ENCODE measurements around the gene TMEM170A.
"Not testable (repeated sequence)": the region's sequence is repeated elsewhere in the genome, so short reads cannot be mapped to it uniquely, and the experiment has no call there.

The TMEM170A gene

DNA sequence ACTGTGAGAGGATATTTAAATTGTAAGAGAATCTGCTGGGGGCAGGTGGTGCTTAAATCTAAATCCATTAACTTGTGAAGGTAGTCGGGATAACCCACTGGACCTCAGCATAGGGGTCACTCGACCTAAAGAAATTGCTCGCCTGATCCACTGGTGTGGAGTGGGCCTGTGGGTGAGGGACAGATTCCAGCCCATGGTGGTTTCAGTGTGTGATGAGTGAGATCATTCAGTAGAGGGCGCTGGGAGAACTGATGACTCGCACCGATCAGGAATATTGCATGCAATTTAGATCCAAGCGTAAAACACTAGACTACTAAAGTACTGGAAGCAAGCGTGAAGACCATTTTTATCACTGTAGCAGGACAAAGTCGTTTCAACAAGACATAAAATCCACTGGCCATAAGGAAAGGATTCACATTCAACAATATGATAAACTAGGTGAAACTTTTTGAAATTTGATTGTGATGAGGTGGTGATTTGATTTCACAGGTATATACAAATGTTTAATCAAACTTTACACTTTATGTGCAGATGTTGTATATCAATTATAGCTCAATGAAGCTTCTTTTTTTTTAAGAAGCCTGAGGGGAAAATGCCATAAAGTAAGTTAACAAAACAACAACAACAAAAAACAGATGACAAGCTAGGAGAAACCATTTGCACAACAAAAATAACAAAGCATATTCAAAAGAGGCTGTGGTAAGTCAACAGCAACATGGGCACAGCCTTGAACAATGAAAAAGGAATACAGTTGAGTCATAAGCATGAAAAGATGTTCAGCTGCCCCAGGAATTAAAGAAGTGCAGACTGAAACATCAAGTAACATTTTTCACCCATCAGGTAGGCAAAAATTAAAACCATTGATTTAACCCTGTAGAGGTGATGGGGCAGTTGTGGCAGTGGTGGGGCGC, 7.5 kb upstream of the TMEM170A start:
- Mint-ChIP-seq H3K9me3 (no peaks in the 10 kb centered on the region), H3K27me3 (no peaks in the 10 kb centered on the region), H3K36me3 (ENCODE audit: low read depth) (no peaks in the 10 kb centered on the region), H3K27ac (no peak overlapping the region), H3K4me1 (ENCODE audit: low read depth) (peaks cover 5% of the 10 kb centered on the region), H3K4me3 (no peak overlapping the region)

DNA sequence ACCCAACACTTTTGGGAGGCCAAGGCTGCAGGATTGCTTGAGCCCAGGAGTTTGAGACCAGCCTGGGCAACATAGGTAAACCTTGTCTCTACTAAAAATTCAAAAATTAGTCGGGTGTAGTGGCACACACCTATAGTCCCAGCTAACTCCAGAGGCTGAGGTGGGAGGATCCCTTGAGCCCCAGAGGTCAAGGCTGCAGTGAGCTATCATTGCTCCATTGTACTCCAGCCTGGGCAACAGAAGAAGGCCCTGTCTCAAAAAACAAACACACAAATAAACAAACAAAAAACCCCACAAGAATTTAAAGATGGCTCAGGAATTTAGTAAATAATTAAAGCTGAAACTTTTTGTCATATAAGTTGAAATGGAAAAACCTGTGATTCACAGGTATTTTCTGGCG, 2.3 kb upstream of the TMEM170A start:
- H3K4me3 Mint-ChIP-seq = no peak overlapping the region
- H3K4me1 Mint-ChIP-seq (ENCODE audit: low read depth) = peaks cover 39% of the 10 kb centered on the region
- H3K9me3 Mint-ChIP-seq = no peaks in the 10 kb centered on the region
- H3K36me3 Mint-ChIP-seq (ENCODE audit: low read depth) = no peaks in the 10 kb centered on the region
- H3K27me3 Mint-ChIP-seq = no peaks in the 10 kb centered on the region
- H3K27ac Mint-ChIP-seq = no peak overlapping the region

DNA sequence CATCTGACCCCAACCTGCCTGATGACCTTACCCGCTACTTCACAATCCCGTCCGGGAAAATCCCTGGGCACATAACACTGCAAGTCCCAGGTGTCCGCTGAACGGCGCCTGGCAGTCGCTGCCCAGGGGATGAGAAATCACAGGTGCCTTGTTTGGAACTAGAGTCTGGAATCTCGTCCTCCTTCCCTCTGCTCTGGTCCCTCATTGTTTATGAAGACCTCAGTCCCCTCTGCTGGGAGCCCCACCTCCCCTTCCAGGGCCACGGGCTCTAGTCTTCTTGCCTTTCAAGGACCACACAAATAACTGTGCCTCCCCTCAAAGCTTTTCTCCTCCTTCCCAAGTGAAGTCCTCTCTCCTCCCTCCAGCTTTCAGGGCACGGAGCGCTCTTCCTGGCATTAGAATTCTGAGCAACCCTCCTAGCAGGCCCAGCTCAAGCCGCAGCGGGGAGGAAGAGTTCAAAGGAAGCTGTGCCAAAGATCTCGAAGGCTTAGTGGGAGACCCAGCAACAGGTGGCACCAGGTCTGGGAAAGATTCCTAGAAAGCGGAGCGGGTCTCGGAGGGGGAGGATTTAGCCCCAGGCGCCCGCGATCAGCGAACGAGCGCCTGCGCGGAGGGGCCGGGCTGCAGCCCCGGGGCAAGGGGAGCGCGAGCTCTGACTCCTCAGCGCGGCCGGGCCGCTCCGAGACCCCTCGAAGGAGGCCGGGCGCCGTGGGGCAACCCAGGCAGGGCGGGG, 934 bp downstream of the TMEM170A start:
- peak overlapping the region; percentile 94 for H3K4me3 Mint-ChIP-seq
- H3K27ac Mint-ChIP-seq = peak overlapping the region; percentile 93
- not testable (repeated sequence) for H3K27me3 Mint-ChIP-seq, H3K9me3 Mint-ChIP-seq
- H3K4me1 Mint-ChIP-seq (ENCODE audit: low read depth) = peaks cover 60% of the 10 kb centered on the region
- peaks cover 14% of the 10 kb centered on the region for H3K36me3 Mint-ChIP-seq (ENCODE audit: low read depth)

DNA sequence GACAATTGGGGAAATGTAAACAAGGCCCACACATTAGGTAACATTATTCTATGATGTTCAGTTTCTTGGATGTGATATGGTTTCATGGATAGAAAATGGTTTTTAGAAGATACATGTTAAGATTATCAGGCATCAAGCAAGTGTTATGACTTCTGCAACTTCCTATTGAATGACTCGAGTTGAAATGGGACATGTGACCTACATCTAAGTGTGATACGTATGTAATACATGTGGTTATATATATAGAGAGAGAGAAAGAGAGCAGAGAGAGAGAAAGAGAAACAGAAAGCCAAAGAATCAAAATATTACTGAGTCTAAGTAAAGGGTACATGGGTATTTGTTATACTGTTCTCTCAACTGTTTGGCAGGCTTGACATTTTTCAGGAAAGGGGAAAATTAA, 1.7 kb downstream of the TMEM170A start:
- peak overlapping the region; percentile 94 for H3K4me3 Mint-ChIP-seq
- H3K9me3 Mint-ChIP-seq = no peaks in the 10 kb centered on the region
- H3K27ac Mint-ChIP-seq = peak overlapping the region; percentile 93
- peaks cover 66% of the 10 kb centered on the region for H3K4me1 Mint-ChIP-seq (ENCODE audit: low read depth)
- peaks cover 14% of the 10 kb centered on the region for H3K36me3 Mint-ChIP-seq (ENCODE audit: low read depth)
- H3K27me3 Mint-ChIP-seq = no peaks in the 10 kb centered on the region

DNA sequence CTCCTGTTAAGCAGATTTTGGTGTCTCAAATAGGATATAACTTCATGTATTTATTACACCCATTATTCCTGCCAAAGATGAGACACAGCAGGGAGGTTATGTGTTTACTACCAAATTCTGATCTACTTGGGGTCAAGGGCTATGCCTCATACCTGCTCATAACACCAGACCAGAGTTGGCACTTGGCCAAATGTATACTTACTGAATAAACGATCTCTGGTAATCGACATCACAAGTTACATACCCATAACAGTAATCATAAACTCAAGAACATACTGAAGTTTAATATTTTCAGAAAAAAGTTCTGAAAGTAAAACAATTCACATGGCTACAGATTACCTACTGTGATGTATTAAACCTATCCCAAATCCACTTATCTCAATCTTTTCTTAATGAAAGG, 2.9 kb downstream of the TMEM170A start:
- Mint-ChIP-seq H3K27ac (no peak overlapping the region), H3K9me3 (no peaks in the 10 kb centered on the region), H3K27me3 (no peaks in the 10 kb centered on the region), H3K4me1 (ENCODE audit: low read depth) (peaks cover 67% of the 10 kb centered on the region), H3K36me3 (ENCODE audit: low read depth) (peaks cover 14% of the 10 kb centered on the region), H3K4me3 (peak overlapping the region; percentile 9)

DNA sequence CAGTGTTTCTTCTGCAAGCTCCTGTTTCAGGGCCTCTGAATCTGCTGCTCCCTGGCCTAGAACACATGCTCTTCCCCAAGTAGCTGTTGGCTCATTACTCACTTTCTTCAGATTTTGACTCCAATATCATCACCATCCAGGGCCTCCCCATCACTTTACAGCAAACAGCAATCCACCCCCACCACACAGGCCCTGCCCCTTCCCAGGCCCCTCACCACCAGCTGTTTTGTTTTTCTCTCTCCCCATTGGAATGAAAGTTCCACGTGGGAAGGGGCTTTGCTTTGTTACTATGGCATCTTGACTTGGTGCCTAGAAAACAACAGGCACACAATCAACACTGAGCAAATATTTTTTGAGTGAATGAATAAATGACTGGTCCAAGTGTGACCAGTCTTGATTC, 4.0 kb downstream of the TMEM170A start:
- Mint-ChIP-seq H3K9me3 (no peaks in the 10 kb centered on the region), H3K4me1 (ENCODE audit: low read depth) (peaks cover 64% of the 10 kb centered on the region), H3K4me3 (no peak overlapping the region), H3K36me3 (ENCODE audit: low read depth) (peaks cover 14% of the 10 kb centered on the region), H3K27ac (peak overlapping the region; percentile 5), H3K27me3 (no peaks in the 10 kb centered on the region)

DNA sequence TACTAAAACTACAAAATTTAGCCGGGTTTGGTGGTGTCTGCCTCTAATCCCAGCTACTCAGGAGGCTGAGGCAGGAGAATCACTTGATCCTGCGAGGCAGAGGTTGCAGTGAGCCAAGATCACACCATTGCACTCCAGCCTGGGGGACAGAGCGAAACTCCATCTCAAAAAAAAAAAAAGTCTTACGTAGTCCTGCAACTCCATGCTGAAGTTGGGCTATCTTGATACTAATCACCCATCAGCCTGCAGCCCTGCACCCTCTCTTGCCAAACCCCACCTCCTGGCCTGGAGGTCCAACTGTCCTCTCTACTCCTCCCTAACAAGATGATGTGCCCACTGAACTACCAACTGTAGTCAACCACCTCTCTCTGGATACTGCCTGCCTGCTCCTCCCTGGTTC, 4.8 kb downstream of the TMEM170A start:
- H3K4me1 Mint-ChIP-seq (ENCODE audit: low read depth) = peaks cover 59% of the 10 kb centered on the region
- H3K36me3 Mint-ChIP-seq (ENCODE audit: low read depth) = peaks cover 14% of the 10 kb centered on the region
- H3K27ac Mint-ChIP-seq = peak overlapping the region; percentile 63
- H3K9me3 Mint-ChIP-seq = no peaks in the 10 kb centered on the region
- no peaks in the 10 kb centered on the region for H3K27me3 Mint-ChIP-seq
- H3K4me3 Mint-ChIP-seq = no peak overlapping the region

DNA sequence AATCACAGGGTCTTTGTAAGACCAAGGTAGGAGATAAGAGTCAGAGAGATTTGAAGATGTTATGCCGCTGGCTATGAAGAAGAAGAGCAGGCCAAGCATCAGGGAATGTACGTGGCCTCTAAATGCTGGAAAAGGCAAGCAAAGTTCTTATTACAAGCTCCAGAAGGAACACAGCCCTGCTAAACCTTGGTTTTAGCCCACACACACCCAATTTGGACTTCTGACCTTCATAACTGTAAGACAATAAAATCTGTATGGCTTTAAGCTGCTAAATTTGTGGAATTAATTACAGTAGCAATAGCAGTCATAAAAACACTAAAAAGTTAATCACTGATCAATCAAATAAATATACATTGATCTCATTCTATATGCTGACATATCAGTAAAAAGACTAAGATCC, 6.0 kb downstream of the TMEM170A start:
- Mint-ChIP-seq H3K4me1 (ENCODE audit: low read depth) (peaks cover 67% of the 10 kb centered on the region), H3K4me3 (no peak overlapping the region), H3K9me3 (no peaks in the 10 kb centered on the region), H3K36me3 (ENCODE audit: low read depth) (peaks cover 14% of the 10 kb centered on the region), H3K27me3 (no peaks in the 10 kb centered on the region), H3K27ac (no peak overlapping the region)

DNA sequence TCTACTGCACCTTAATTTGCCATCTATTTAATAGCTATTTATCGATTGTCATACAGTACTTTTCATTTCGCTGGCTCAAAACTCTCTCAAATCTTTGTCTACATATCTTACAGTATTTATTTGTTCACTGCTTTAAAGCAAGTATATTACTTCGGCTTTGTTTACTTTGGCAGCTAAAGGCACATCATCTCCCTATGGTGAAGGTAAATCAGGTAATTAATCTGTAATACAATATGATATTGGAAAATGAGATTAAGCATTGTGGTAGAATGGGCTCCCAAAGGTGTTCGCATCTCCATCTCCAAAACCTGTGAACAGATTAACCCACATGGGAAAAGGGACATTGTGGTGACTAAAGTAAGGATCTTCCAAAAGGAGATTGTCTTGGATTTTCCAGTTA, 6.5 kb downstream of the TMEM170A start:
- Mint-ChIP-seq H3K36me3 (ENCODE audit: low read depth) (peaks cover 14% of the 10 kb centered on the region), H3K9me3 (no peaks in the 10 kb centered on the region), H3K27ac (no peak overlapping the region), H3K27me3 (no peaks in the 10 kb centered on the region), H3K4me3 (no peak overlapping the region), H3K4me1 (ENCODE audit: low read depth) (peaks cover 65% of the 10 kb centered on the region)

DNA sequence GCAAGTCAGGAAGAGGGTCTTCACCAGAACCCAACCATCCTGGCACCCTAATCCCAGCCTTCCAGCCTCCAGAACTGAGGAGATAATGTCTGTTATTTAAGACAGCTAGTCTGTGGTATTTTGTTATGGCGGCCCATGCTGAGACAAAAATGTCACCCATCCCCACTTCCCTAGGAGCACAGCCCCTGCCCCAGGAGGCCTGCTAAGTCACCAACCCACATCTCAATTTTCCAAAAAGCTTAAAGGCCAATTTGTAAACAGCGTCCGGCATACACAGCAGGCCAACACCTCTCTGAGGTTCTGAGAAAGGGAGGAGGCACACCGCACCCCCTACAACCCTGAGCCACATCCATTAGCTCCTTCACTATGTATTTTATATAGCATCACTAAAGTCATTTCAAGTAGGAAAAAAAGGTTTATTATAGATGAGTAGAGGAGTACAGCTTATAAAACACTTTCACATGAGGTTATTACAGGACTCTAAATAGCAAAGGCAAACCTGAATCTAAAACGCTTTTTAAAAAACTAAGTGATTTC, 6.9 kb downstream of the TMEM170A start:
- no peaks in the 10 kb centered on the region for H3K27me3 Mint-ChIP-seq
- no peak overlapping the region for H3K4me3 Mint-ChIP-seq
- H3K9me3 Mint-ChIP-seq = no peaks in the 10 kb centered on the region
- H3K27ac Mint-ChIP-seq = no peak overlapping the region
- H3K4me1 Mint-ChIP-seq (ENCODE audit: low read depth) = peaks cover 60% of the 10 kb centered on the region
- H3K36me3 Mint-ChIP-seq (ENCODE audit: low read depth) = peaks cover 14% of the 10 kb centered on the region

DNA sequence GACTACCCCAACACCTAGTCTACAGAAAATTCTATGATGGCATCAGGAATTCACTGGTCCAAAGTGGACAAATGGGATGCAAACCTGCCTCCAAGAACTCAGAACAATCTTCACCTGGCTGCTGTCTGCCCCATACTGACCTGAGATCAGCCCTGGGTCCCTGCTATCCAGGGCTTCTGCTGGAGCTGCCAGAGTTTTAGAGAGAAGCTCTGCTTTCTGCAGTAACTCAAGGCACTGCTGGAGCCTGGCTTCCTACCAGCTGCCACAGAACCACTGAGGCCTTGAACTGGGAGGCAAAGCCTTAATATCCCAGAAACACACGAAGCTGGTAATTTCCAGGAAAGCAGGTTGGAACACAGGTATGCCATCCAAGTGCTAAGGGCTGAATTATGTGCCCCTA, 7.5 kb downstream of the TMEM170A start:
- H3K4me1 Mint-ChIP-seq (ENCODE audit: low read depth) = peaks cover 55% of the 10 kb centered on the region
- H3K9me3 Mint-ChIP-seq = no peaks in the 10 kb centered on the region
- H3K4me3 Mint-ChIP-seq = no peak overlapping the region
- H3K27me3 Mint-ChIP-seq = no peaks in the 10 kb centered on the region
- H3K27ac Mint-ChIP-seq = no peak overlapping the region
- peaks cover 14% of the 10 kb centered on the region for H3K36me3 Mint-ChIP-seq (ENCODE audit: low read depth)

DNA sequence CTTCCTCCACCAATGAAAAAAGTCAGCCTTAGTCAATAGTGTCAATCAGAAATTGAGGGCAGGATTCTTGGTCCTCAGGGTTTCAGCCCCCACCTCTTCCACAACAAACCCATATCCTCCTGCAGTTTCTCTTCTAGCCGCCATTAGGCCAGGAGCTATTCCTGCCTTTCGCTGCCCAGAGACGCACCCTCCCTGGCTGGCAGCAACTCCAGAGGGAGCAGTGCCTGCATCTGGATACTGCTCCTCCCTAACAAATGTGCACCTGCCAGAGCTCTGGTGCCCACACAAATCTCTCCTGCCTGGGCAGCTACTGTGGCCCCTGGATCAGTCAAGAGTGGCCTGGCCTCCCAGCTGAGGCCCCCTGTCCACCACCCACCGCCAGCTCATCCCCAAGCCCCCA, 8.0 kb downstream of the TMEM170A start:
- H3K4me3 Mint-ChIP-seq, H3K9me3 Mint-ChIP-seq, H3K27me3 Mint-ChIP-seq, H3K27ac Mint-ChIP-seq: not testable (repeated sequence)
- H3K4me1 Mint-ChIP-seq (ENCODE audit: low read depth) = peaks cover 50% of the 10 kb centered on the region
- peaks cover 17% of the 10 kb centered on the region for H3K36me3 Mint-ChIP-seq (ENCODE audit: low read depth)

DNA sequence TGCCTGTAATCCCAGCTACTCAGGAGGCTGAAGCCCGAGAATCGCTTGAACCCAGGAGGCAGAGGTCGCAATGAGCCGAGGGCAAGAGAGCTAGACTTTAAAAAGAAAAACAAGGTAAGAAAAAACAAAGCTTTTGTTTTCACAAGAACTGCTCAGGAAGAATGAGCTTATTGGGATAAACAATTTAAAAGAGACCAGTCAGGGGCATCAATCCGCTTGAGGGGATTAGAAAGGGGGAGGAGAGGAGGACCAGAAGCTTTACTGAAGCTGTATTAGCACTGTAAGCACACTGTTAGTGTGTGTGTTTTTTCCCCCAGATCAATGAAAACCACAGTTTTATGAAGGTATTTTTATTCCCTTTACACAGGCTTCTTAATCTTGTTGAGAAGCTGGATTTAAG, 8.8 kb downstream of the TMEM170A start:
- Mint-ChIP-seq H3K4me3 (no peak overlapping the region), H3K9me3 (no peaks in the 10 kb centered on the region), H3K4me1 (ENCODE audit: low read depth) (peaks cover 42% of the 10 kb centered on the region), H3K27ac (no peak overlapping the region), H3K27me3 (no peaks in the 10 kb centered on the region), H3K36me3 (ENCODE audit: low read depth) (peaks cover 23% of the 10 kb centered on the region)

DNA sequence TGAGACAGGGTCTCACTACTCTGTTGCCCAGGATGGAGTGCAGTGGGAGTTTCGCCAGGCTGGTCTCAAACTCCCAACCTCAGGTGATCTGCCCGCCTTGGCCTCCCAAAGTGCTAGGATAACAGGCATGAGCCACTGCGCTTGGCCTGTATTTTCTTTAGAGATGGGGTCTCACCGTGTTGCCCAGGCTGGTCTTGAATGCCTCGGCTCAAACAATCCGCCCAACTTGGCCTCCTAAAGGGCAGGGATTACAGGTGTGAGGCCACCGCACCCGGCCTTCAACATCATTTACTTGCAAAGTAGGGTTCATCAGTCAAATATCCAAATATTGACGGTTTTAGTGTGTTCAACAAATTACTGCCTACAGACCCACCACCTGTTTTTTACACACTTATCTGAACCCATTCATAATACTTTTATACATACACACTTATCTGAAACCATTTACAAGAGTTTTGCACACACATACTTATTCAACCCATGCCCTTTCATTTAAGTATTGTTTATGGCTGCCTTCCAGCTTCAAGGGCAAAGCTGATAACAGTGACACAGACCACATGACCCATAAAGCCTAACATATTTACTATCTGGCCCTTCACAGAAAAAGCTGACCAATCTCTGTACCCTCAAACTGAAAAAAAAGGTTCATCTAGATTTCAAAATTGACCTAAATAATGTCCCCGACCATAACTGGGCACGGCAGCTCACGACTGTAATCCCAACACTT, 11.9 kb downstream of the TMEM170A start:
- no peak overlapping the region for H3K4me3 Mint-ChIP-seq

DNA sequence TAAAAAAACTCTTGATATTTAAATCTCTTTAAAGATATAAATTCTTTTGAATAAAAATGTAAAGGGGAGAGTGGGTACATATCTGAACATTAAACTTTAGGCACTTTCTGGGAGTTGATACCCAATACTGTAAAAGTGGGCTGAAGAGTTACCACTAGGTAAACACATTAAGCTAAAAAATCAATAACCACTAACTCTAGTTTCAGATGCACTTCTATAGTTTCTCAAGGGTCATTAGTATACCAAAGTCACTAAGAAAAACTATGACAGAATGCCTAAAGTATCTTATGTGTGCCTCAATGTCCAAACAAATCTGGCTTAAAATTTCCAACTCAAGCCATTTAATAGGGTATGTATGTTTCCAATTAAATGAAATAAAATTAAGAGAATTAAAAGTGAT, 18.1 kb downstream of the TMEM170A start:
- Mint-ChIP-seq H3K27ac (no peak overlapping the region), H3K4me1 (ENCODE audit: low read depth) (no peaks in the 10 kb centered on the region), H3K27me3 (no peaks in the 10 kb centered on the region), H3K9me3 (no peaks in the 10 kb centered on the region), H3K4me3 (no peak overlapping the region), H3K36me3 (ENCODE audit: low read depth) (peaks cover 34% of the 10 kb centered on the region)

More for the DNA sequence above, 11.9 kb downstream of the TMEM170A start:
- H3K27me3 Mint-ChIP-seq = no peaks in the 10 kb centered on the region
- peaks cover 23% of the 10 kb centered on the region for H3K4me1 Mint-ChIP-seq (ENCODE audit: low read depth)
- no peaks in the 10 kb centered on the region for H3K9me3 Mint-ChIP-seq
- peaks cover 24% of the 10 kb centered on the region for H3K36me3 Mint-ChIP-seq (ENCODE audit: low read depth)
- H3K27ac Mint-ChIP-seq = no peak overlapping the region
